Measurements from ENCODE around the gene NID1.
"Not testable (repeated sequence)": the region's sequence is repeated elsewhere in the genome, so short reads cannot be mapped to it uniquely, and the experiment has no call there.

The NID1 gene

DNA sequence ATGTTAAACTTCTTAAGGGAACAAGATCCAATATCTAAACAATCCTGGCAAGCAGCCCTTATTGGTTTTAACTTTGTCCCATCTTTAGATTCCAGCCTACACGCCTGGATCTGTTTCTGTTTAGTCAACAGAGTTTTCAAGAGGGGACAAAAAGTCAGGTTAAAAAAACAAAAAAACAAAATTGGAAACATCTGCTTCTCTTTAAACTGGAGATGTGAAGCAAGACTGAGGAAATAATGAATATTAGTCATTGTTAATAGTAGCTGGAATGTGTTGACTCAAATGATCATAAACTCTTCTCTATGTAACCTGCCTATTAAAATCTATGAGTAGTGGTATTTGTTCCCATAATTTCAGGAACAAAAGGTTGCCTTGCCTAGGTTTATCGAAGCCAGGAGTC lies 55.0 kb downstream of the NID1 start:
- Histone ChIP-seq H3K9ac (no peak overlapping the region), H3K4me3 (IDR thresholded peaks at IDR 0.05; ENCODE audit: insufficient read depth, low read depth, low read length) (no peak overlapping the region), H3K36me3 (ENCODE audit: insufficient read depth) (no peaks in the 10 kb centered on the region), H4K20me1 (ENCODE audit: insufficient read depth) (no peaks in the 10 kb centered on the region), H3K4me2 (no peak overlapping the region), H2AFZ (ENCODE audit: low read depth) (no peak overlapping the region), H3K27me3 (ENCODE audit: insufficient read depth, low read depth) (no peaks in the 10 kb centered on the region), H3K79me2 (ENCODE audit: insufficient read depth, low read depth) (no peaks in the 10 kb centered on the region), H3K4me1 (ENCODE audit: low read depth, poor library complexity, severe bottlenecking) (no peaks in the 10 kb centered on the region), H3K27ac (no peak overlapping the region)
- TF ChIP-seq, protein P1, sequence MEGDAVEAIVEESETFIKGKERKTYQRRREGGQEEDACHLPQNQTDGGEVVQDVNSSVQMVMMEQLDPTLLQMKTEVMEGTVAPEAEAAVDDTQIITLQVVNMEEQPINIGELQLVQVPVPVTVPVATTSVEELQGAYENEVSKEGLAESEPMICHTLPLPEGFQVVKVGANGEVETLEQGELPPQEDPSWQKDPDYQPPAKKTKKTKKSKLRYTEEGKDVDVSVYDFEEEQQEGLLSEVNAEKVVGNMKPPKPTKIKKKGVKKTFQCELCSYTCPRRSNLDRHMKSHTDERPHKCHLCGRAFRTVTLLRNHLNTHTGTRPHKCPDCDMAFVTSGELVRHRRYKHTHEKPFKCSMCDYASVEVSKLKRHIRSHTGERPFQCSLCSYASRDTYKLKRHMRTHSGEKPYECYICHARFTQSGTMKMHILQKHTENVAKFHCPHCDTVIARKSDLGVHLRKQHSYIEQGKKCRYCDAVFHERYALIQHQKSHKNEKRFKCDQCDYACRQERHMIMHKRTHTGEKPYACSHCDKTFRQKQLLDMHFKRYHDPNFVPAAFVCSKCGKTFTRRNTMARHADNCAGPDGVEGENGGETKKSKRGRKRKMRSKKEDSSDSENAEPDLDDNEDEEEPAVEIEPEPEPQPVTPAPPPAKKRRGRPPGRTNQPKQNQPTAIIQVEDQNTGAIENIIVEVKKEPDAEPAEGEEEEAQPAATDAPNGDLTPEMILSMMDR (conservative IDR thresholded peaks at IDR 0.05; ENCODE audit: low read depth, low read length), result no peak

DNA sequence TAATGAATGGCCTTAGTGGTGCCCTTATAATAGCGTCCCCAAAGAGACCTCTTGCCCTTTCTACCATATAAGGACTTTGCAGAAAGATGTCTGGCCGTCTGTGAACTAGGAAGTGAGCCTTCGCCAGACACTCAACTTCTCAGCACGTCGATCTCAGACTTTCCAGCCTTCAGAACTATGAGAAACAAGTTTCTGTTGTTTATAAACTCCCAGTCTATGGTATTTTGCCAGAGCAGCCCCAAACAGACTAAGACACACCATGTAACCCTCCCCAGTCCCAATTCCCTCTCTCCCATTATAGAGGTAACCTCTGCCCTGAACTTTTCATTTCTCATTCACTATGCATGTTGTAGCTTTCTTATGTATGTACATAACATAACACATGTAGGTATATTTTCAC lies 55.7 kb downstream of the NID1 start:
- Histone ChIP-seq H3K9ac (no peak overlapping the region), H3K27me3 (ENCODE audit: insufficient read depth, low read depth) (no peaks in the 10 kb centered on the region), H3K27ac (no peak overlapping the region), H3K4me2 (no peak overlapping the region), H3K4me3 (IDR thresholded peaks at IDR 0.05; ENCODE audit: insufficient read depth, low read depth, low read length) (no peak overlapping the region), H4K20me1 (ENCODE audit: insufficient read depth) (no peaks in the 10 kb centered on the region), H3K79me2 (ENCODE audit: insufficient read depth, low read depth) (no peaks in the 10 kb centered on the region), H2AFZ (ENCODE audit: low read depth) (no peak overlapping the region), H3K36me3 (ENCODE audit: insufficient read depth) (no peaks in the 10 kb centered on the region), H3K4me1 (ENCODE audit: low read depth, poor library complexity, severe bottlenecking) (no peaks in the 10 kb centered on the region)
- TF ChIP-seq, protein P1 (conservative IDR thresholded peaks at IDR 0.05; ENCODE audit: low read depth, low read length), result no peak

DNA sequence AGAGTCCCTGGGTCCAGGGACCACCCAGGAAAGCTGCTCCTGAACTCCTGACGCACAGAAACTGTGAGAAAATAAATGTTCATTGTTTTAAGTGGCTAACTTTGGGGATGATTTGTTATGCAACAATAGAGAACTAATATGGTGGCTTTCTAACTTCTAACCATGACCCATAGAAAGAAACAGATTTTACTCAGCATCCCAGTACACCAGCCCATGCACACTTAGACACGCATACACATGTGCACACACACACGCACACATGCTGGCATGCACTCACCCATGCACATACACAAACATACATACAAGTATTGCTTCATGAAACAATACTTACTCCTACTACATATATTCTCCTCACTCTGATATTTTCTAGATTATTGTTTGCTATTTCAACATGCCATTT lies 57.1 kb downstream of the NID1 start:
- H3K9ac ChIP-seq, result no peak overlapping the region
- no peaks in the 10 kb centered on the region for H3K79me2 ChIP-seq (ENCODE audit: insufficient read depth, low read depth)
- H4K20me1 ChIP-seq (ENCODE audit: insufficient read depth), result no peaks in the 10 kb centered on the region
- H2AFZ ChIP-seq (ENCODE audit: low read depth), result no peak overlapping the region
- TF ChIP-seq, protein P1 (conservative IDR thresholded peaks at IDR 0.05; ENCODE audit: low read depth, low read length), result no peak
- no peak overlapping the region for H3K4me3 ChIP-seq (IDR thresholded peaks at IDR 0.05; ENCODE audit: insufficient read depth, low read depth, low read length)
- no peaks in the 10 kb centered on the region for H3K4me1 ChIP-seq (ENCODE audit: low read depth, poor library complexity, severe bottlenecking)
- H3K27ac ChIP-seq, result no peak overlapping the region
- H3K4me2 ChIP-seq, result no peak overlapping the region
- H3K27me3 ChIP-seq (ENCODE audit: insufficient read depth, low read depth), result no peaks in the 10 kb centered on the region
- no peaks in the 10 kb centered on the region for H3K36me3 ChIP-seq (ENCODE audit: insufficient read depth)

DNA sequence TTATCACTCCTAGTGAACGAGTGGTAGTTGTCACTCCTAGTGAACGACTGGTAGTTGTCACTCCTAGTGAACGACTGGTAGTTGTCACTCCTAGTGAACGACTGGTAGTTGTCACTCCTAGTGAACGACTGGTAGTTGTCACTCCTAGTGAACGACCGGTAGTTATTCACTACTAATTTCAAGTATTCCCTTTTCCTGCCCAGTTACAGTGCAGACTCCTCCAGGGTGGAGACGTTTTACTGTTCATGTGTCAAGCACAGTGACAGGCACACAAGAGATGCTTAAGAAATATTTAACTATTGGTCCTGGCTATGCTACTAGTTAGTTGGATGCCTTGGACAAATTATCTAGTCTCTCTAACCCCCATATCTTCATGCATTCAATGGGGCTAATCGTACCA lies 61.8 kb downstream of the NID1 start:
- not testable (repeated sequence) for H3K9ac ChIP-seq; H3K79me2 ChIP-seq (ENCODE audit: insufficient read depth, low read depth); H3K27me3 ChIP-seq (ENCODE audit: insufficient read depth, low read depth)

DNA sequence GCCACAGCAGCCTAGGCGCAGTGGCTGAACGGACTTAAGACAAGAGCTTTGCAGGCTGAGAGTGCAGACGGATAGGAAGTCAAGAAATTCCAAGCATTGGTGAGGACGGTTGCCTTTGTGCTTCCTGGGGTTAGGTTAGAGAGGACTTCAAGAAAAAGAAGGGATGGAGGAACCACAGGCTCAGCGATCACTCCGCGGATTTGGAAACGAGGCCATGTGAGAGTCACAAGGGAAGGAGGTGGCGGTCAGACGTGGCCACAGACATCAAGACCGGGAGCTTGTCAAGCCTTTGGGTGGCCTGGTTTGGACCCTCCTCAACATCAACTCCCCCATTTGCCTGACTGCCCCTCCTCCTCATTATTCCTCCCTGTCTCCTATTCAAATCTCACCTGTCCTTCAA lies 62.3 kb downstream of the NID1 start:
- no peak overlapping the region for H3K4me2 ChIP-seq
- no peaks in the 10 kb centered on the region for H3K4me1 ChIP-seq (ENCODE audit: low read depth, poor library complexity, severe bottlenecking)
- H3K79me2 ChIP-seq (ENCODE audit: insufficient read depth, low read depth), result no peaks in the 10 kb centered on the region
- H2AFZ ChIP-seq (ENCODE audit: low read depth), result no peak overlapping the region
- TF ChIP-seq, protein P1 (conservative IDR thresholded peaks at IDR 0.05; ENCODE audit: low read depth, low read length), result no peak
- no peak overlapping the region for H3K9ac ChIP-seq
- H3K4me3 ChIP-seq (IDR thresholded peaks at IDR 0.05; ENCODE audit: insufficient read depth, low read depth, low read length), result no peak overlapping the region
- no peaks in the 10 kb centered on the region for H3K27me3 ChIP-seq (ENCODE audit: insufficient read depth, low read depth)
- H3K36me3 ChIP-seq (ENCODE audit: insufficient read depth), result no peaks in the 10 kb centered on the region
- no peaks in the 10 kb centered on the region for H4K20me1 ChIP-seq (ENCODE audit: insufficient read depth)
- no peak overlapping the region for H3K27ac ChIP-seq

More for the DNA sequence above, 61.8 kb downstream of the NID1 start:
- H3K27ac ChIP-seq; H4K20me1 ChIP-seq (ENCODE audit: insufficient read depth); H3K4me1 ChIP-seq (ENCODE audit: low read depth, poor library complexity, severe bottlenecking); H3K4me3 ChIP-seq (IDR thresholded peaks at IDR 0.05; ENCODE audit: insufficient read depth, low read depth, low read length); H3K36me3 ChIP-seq (ENCODE audit: insufficient read depth); H2AFZ ChIP-seq (ENCODE audit: low read depth); H3K4me2 ChIP-seq: not testable (repeated sequence)
